HG03354 (cell line): ENCODE results near the gene ENO1.
"Not testable (repeated sequence)": the region's sequence is repeated elsewhere in the genome, so short reads cannot be mapped to it uniquely, and the experiment has no call there.

Experiments
- ATAC-seq: cut with Tn5 transposase; IDR thresholded peaks from one replicate; pipeline ENCODE4 v1.9.1; 2021; ENCODE audit warnings: mild to moderate bottlenecking; ENCODE audit not compliant: unreplicated experiment, poor library complexity, severe bottlenecking

ENO1 gene

DNA sequence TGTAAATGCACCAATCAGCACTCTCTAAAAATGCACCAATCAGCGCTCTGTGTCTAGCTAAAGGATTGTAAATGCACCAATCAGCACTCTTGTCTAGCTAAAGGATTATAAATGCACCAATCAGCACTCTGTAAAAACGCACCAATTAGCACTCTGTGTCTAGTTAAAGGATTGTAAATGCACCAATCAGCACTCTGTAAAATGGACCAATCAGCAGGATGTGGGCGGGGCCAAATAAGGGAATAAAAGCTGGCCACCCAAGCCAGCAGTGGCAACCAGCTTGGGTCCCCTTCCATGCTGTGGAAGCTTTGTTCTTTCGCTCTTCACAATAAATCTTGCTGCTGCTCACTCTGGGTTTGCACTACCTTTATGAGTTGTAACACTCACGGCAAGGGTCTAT, 19.9 kb upstream of the ENO1 start:
- not testable (repeated sequence) for ATAC-seq

DNA sequence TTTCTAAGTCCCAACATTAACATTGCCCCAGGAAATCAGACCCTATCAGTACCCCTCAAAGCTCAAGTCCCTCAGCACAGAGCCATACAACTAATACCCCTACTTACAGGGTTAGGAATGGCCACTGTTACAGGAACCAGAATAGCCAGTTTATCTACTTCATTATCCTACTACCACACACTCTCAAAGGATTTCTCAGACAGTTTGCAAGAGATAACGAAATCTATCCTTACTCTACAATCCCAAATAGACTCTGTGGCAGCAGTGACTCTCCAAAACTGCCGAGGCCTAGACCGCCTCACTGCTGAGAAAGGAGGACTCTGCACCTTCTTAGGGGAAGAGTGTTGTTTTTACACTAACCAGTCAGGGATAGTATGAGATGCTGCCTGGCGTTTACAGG, 19.0 kb upstream of the ENO1 start:
- ATAC-seq, result not testable (repeated sequence)

GRCh38 chr1:8896775-8897174, 18.3 kb upstream of the ENO1 start:
- ATAC-seq, result not testable (repeated sequence)

GRCh38 chr1:8892026-8892425, 13.5 kb upstream of the ENO1 start:
- no peak for ATAC-seq

GRCh38 chr1:8891401-8891800, 12.9 kb upstream of the ENO1 start:
- ATAC-seq, result no peak

DNA sequence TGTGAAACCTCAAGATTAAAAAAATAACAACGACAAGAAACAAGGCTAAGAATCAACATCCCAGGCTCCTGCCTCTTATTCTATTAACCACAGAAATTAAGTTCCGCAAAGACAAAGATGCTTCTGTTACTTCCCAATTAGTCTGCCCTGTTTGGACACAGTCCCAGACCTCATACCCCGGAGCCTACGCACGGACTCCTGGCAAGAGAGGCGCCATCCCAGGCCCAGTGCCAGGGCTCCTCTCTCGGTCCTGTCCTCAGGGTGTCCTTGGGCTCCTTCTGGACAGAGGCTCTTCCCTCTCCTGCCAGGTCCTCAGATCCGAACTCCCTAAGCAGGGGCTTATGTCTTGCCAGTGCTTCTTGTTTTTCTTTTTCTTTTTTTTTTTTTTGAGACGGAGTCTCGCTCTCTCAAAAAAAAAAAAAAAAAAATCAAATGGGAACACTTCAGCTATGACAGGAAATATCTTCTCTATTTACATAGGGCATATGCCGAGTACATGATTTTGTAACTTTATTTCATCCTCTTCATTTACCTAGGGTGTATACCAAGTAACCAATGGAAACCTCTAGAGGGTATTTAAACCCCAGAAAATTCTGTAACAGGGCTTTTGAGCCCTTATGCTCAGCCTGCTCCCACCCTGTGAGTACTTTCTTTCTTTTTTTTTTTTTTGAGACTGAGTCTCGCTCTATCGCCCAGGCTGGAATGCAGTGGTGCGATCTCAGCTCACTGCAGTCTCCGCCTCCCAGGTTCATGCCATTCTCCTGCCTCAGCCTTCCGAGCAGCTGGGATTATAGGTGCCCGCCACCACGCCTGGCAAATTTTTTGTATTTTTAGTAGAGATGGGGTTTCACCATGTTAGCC, 11.7 kb upstream of the ENO1 start:
- no peak for ATAC-seq

GRCh38 chr1:8889103-8889846, 10.8 kb upstream of the ENO1 start:
- no peak for ATAC-seq

GRCh38 chr1:8886589-8886988, 8.1 kb upstream of the ENO1 start:
- no peak for ATAC-seq

GRCh38 chr1:8886031-8886524, 7.6 kb upstream of the ENO1 start:
- not testable (repeated sequence) for ATAC-seq

DNA sequence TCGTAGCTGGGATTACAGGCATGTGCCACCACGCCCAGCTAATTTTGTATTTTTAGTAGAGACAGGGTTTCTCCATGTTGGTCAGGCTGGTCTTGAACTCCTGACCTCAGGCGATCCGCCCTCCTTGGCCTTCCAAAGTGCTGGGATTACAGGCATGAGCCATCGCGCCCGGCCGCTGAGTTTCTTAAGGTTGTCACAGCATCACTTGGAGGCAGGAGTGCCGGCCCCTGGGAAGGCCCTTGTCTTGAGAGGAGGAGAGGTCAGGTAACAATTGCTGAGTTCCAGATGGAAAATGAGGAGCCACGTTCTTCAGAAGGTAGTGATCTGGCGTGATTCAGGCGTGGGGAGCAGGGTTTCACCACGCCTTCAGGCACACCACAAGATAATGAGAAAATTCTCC, 5.6 kb upstream of the ENO1 start:
- not testable (repeated sequence) for ATAC-seq

DNA sequence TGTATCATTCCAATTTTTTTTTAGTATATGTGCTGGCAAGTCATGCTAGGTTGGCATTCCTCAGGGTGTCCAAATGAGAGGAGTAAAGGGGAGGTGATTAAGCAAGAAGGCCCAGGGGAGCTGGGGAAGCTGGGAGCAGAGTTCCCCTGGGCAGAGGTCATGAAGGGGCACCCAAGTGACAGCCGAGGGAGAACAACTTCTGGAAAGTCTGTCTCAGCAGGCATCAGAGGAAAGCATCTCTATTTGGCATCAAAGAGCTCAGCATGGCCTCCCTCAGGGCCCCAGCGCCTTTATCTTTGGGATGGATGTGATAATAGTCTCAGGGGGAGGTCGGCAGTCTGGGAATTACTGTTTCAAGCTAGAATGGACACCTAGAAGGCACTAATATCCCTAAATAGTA, 5.0 kb upstream of the ENO1 start:
- no peak for ATAC-seq

DNA sequence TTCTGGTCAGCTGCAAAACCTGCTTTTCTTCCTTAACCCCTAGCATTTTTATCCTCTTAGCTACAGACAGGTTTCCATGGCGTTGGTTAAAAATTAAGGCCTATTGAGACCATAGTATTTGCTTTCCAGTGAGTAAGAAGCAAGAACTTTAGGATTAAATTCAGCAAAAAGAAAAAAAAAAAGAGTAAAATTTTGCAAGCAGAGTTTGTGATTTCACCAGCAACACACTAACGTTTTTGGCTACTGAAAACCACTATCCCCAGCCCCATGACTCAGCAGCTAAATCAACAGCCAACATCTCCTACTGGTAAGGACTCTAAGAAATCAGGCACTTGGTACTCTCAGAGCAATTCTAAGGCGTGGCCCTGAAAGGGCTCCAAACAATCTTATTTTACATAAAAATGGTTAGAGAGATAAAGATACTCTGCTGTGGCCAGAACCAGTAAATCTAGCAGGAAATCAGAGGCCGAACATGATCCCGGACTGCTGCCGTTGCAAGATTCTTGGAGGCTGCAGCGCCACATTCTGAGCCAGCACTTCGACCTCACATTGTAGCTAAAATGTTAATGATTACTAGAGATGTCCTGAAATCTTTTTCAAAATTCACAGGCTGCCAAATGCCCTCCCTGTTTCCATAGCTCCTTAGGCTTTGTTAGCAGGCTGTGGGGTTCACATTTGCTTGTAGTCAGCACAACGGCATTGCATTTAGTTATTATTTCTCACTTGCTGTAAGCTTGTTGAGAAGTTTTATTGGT, 1.6 kb upstream of the ENO1 start:
- no peak for ATAC-seq

GRCh38 chr1:8879464-8879921, 1.0 kb upstream of the ENO1 start:
- no peak for ATAC-seq

GRCh38 chr1:8878698-8879463, 395 bp upstream of the ENO1 start:
- peak; percentile 79 for ATAC-seq

DNA sequence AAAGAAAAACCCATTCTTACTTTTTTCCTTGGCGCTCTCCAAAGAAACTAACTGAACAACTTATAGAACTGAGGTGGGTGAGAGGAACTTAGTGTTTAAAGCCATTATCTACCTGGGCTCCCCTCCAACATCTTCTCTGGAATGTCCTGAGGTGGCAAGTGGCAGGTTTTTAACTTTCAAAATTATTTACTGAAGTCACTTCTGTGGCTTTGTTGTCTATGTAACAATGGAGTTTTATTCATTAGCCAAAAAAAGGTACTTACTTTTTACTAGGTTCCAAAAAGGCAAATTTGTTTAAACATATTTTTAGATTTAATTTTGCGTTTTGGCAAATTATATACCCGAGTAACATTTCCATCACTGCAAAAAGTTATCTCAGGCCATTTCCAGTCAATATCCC, 2.4 kb downstream of the ENO1 start:
- ATAC-seq, result no peak

DNA sequence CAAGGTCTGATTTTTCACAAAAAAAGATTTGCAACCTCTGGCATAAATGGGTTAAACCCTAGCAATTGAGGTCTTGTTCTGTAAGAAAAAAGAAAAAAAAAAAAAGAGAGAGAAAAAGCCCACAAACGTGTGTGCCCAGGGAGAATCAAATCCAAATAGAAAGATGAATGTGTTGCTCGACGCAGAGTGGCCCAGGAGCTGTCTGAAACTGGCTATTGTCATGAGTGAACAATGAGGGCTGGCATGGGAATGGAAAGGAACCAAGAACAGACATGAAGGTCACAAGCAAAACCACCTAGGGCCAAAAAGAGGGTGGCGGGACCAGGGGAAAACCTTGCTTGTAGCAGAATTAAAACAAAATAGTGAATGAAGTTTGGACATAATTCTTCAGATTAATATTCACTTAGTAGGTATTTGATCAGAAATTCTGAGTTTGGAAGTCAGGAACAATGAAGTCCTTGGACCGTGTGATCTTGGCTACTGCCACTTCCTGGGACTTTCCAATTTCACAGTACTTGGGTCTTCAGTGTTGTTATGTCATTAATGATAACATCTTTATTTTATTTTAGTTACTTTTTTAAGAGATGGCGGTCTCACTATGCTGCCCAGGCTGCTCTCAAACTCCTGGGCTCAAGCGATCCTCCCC, 3.1 kb downstream of the ENO1 start:
- ATAC-seq, result no peak

- ATAC-seq, result no peak
Measured at GRCh38 chr1:8874230-8875201, 4.0 kb downstream of the ENO1 start.
